ENCODE data around the gene PNRC2. TPM values are rescaled to one million over a fixed set of nuclear protein-coding genes. Genes with fewer than 3 reads are reported as not detected.

PNRC2 gene
- total and polyA plus RNA-seq, 12 donors: 57.6 to 187 (median 136) TPM

GRCh38 chr1:23916209-23917131 is 43.2 kb upstream of the PNRC2 start:
- peak; percentile 51 to 79 (median 69) for DNase-seq
- Histone ChIP-seq H3K27ac (no peak overlapping the region), H3K4me1 (replicated peaks in 1 of 2) (peaks cover 0 to 7% of the 10 kb centered on the region in 2 donors), H3K4me3 (no peak overlapping the region), H3K9me3 (replicated peaks in 1 of 3) (no peaks in the 10 kb centered on the region), H3K36me3 (replicated peaks in 1 of 2) (no peaks in the 10 kb centered on the region), H3K27me3 (no peaks in the 10 kb centered on the region)
- WGBS, 4 donors: 44 to 50% (median 47%) methylated on average over 10 to 12 of the region's 12 CpGs
- no peak for TF ChIP-seq POLR2A (IDR thresholded peaks at IDR 0.05)
- peak; percentile 33 to 66 (median 58) for TF ChIP-seq CTCF (IDR thresholded peaks at IDR 0.05)
- intact Hi-C loops (cut with DNase I): loop anchor here in 1 of 2 donors (10.0 kb wide), 2 partner anchors 102 to 142 kb away; partner anchors contain the start of gene PITHD1

- TF ChIP-seq CTCF (IDR thresholded peaks at IDR 0.05) (no peak), POLR2A (IDR thresholded peaks at IDR 0.05) (no peak)
- Histone ChIP-seq H3K4me3 (no peak overlapping the region), H3K27ac (no peak overlapping the region), H3K4me1 (replicated peaks in 1 of 2) (peaks cover 0 to 7% of the 10 kb centered on the region in 2 donors), H3K9me3 (replicated peaks in 1 of 3) (no peaks in the 10 kb centered on the region), H3K36me3 (replicated peaks in 1 of 2) (no peaks in the 10 kb centered on the region), H3K27me3 (no peaks in the 10 kb centered on the region)
- WGBS, 4 donors: 88 to 91% (median 91%) methylated on average over 8 of the region's 8 CpGs
- no peak for DNase-seq
- intact Hi-C loops (cut with DNase I): no loop called here
Observed at GRCh38 chr1:23922321-23922943, 37.2 kb upstream of the PNRC2 start.

- intact Hi-C loops (cut with DNase I): no loop called here
- H3K4me3 ChIP-seq: no peak overlapping the region
- H3K27me3 ChIP-seq: no peaks in the 10 kb centered on the region
- no peaks in the 10 kb centered on the region for H3K36me3 ChIP-seq (replicated peaks in 1 of 2)
- peak in 2 of 7 donors; percentile 26 to 34 for DNase-seq
- H3K9me3 ChIP-seq (replicated peaks in 1 of 3): no peaks in the 10 kb centered on the region
- peaks cover 0 to 7% of the 10 kb centered on the region in 2 donors for H3K4me1 ChIP-seq (replicated peaks in 1 of 2)
- TF ChIP-seq CTCF (IDR thresholded peaks at IDR 0.05) (no peak), POLR2A (IDR thresholded peaks at IDR 0.05) (no peak)
- H3K27ac ChIP-seq: no peak overlapping the region
- 36 to 53% (median 50%) methylated on average over 8 of the region's 8 CpGs for WGBS, 4 donors
Observed at GRCh38 chr1:23923592-23924499, 35.8 kb upstream of the PNRC2 start.
